SK-N-SH (cell line): Measurements from ENCODE around the gene CCDC127. TPM values are rescaled to one million over a fixed set of nuclear protein-coding genes. Genes with fewer than 3 reads are reported as not detected.

ENCODE experiments used
- CTCF ChIA-PET: fragments of 300-600, 350-600 bp; formaldehyde crosslinking; extraction: SDS; loops from one replicate; lab custom pipeline; 2021; lab: Yijun Ruan, JAX
- POLR2A ChIA-PET: fragments of 350-600 bp; sonication (Branson Sonifier 250); formaldehyde crosslinking; extraction: SDS; loops from one replicate; lab custom pipeline; 2020; ENCODE audit warnings: antibody characterized with exemption, inconsistent platforms; lab: Yijun Ruan, JAX
- DNase-seq: peaks from one replicate; pipeline ENCODE4 v3.0.0; 2012
- H2AFZ ChIP-seq: fragments of 200-600 bp; sonication (generic); 2 replicates; pipeline ENCODE4 v1.8.1; 2016; ENCODE audit warnings: antibody characterized with exemption, mild to moderate bottlenecking, low read depth
- H3F3A ChIP-seq: fragments of 200-600 bp; sonication (generic); replicated peaks from 2 replicates; pipeline ENCODE3; 2016; ENCODE audit warnings: antibody characterized with exemption, mild to moderate bottlenecking; ENCODE audit not compliant: insufficient read depth
- H3K27ac ChIP-seq, 2 experiments: fragments of 200-500 bp in 1 of 2; fragments of 200-600 bp in 1 of 2; sonication (Bioruptor generic) in 1 of 2; sonication (generic), shearing (Covaris generic) in 1 of 2; 2 replicates each; pipeline versions ENCODE4 v1.5.1 to v1.6.1; 2014 to 2016; ENCODE audit warnings: low read depth in 2 of 2, inconsistent platforms in 1 of 2, low read length in 1 of 2, mild to moderate bottlenecking in 1 of 2, mixed read lengths in 1 of 2
- H3K27me3 ChIP-seq: fragments of 200-600 bp; sonication (generic), shearing (Covaris generic); 2 replicates; pipeline ENCODE4 v1.6.1; 2016; ENCODE audit warnings: mixed run types; ENCODE audit not compliant: insufficient read depth
- H3K36me3 ChIP-seq, 2 experiments: fragments of 200-500 bp in 1 of 2; fragments of 200-600 bp in 1 of 2; sonication (Bioruptor generic) in 1 of 2; sonication (generic) in 1 of 2; replicated peaks in 1 of 2; 2 replicates each; pipeline versions ENCODE3 to v1.5.1; 2014 to 2016; ENCODE audit warnings: low read length in 1 of 2, mild to moderate bottlenecking in 1 of 2; ENCODE audit not compliant: insufficient read depth in 2 of 2, control insufficient read depth in 1 of 2
- H3K4me1 ChIP-seq, 2 experiments: fragments of 200-500 bp in 1 of 2; fragments of 200-600 bp in 1 of 2; sonication (Bioruptor generic) in 1 of 2; sonication (generic), shearing (Covaris generic) in 1 of 2; 2 replicates each; pipeline versions ENCODE4 v1.5.1 to v1.6.1; 2014 to 2016; ENCODE audit warnings: low read depth in 1 of 2, low read length in 1 of 2, mixed run types in 1 of 2; ENCODE audit not compliant: insufficient read depth in 2 of 2, control insufficient read depth in 1 of 2
- H3K4me2 ChIP-seq: fragments of 200-600 bp; sonication (generic), shearing (Covaris generic); 2 replicates; pipeline ENCODE4 v1.6.1; 2017; ENCODE audit warnings: mixed run types
- H3K4me3 ChIP-seq, 2 experiments: fragments of 200-500 bp in 1 of 2; fragments of 200-600 bp in 1 of 2; sonication (Bioruptor generic) in 1 of 2; sonication (generic), shearing (Covaris generic) in 1 of 2; 2 replicates each; pipeline versions ENCODE4 v1.5.1 to v1.8.1; 2014 to 2016; ENCODE audit warnings: low read depth in 2 of 2, inconsistent platforms in 1 of 2, low read length in 1 of 2, mild to moderate bottlenecking in 1 of 2, mixed read lengths in 1 of 2, moderate library complexity in 1 of 2
- H3K79me2 ChIP-seq: fragments of 200-600 bp; sonication (generic); 2 replicates; pipeline ENCODE4 v1.8.1; 2017; ENCODE audit warnings: mild to moderate bottlenecking; ENCODE audit not compliant: insufficient read depth
- H3K9ac ChIP-seq: fragments of 200-600 bp; sonication (generic); 2 replicates; pipeline ENCODE4 v1.6.1; 2017; ENCODE audit warnings: mixed run types
- H3K9me2 ChIP-seq: fragments of 200-600 bp; sonication (generic); 2 replicates; pipeline ENCODE4 v1.6.1; 2017; ENCODE audit warnings: mixed run types
- H3K9me3 ChIP-seq: fragments of 200-600 bp; sonication (generic); 2 replicates; pipeline ENCODE4 v1.6.1; 2017; ENCODE audit warnings: mixed run types, mild to moderate bottlenecking, moderate library complexity
- H4K20me1 ChIP-seq: fragments of 200-600 bp; sonication (generic); 2 replicates; pipeline ENCODE4 v1.6.1; 2017; ENCODE audit warnings: mild to moderate bottlenecking, mixed run types; ENCODE audit not compliant: insufficient read depth
- ELF1 ChIP-seq: IDR thresholded peaks from 2 replicates; pipeline ENCODE4 v1.4.0; 2012
- FOSL2 ChIP-seq: IDR thresholded peaks from 2 replicates; pipeline ENCODE4 v1.4.0; 2012; ENCODE audit warnings: low read depth, mild to moderate bottlenecking, moderate library complexity, borderline replicate concordance
- GABPA ChIP-seq: IDR thresholded peaks from 2 replicates; pipeline ENCODE4 v1.4.0; 2012; ENCODE audit warnings: low read depth, mild to moderate bottlenecking
- GATA2 ChIP-seq: sonication (generic); formaldehyde crosslinking; IDR thresholded peaks from 2 replicates; pipeline ENCODE4 v1.5.0; 2020; ENCODE audit warnings: mild to moderate bottlenecking, missing genetic modification reagents
- MEF2A ChIP-seq: IDR thresholded peaks from 2 replicates; pipeline ENCODE4 v1.4.0; 2012; ENCODE audit warnings: low read depth, borderline replicate concordance
- NFIC ChIP-seq: IDR thresholded peaks from 2 replicates; pipeline ENCODE4 v1.4.0; 2012; ENCODE audit warnings: borderline replicate concordance
- NRF1 ChIP-seq: IDR thresholded peaks from 2 replicates; pipeline ENCODE4 v1.6.1; 2012; ENCODE audit warnings: low read depth, mild to moderate bottlenecking, low read length
- POLR2AphosphoS5 ChIP-seq: IDR thresholded peaks from 2 replicates; pipeline ENCODE4 v1.6.1; 2012; ENCODE audit warnings: low read depth, low read length
- RCOR1 ChIP-seq: fragments of 150-350 bp; IDR thresholded peaks from 2 replicates; pipeline ENCODE4 v1.6.1; 2017; ENCODE audit warnings: antibody characterized with exemption, low read length
- RFX5 ChIP-seq: IDR thresholded peaks from 2 replicates; pipeline ENCODE4 v1.6.1; 2012; ENCODE audit warnings: mild to moderate bottlenecking, improper control_type of control experiment, low read length
- SMC3 ChIP-seq: IDR thresholded peaks from 2 replicates; pipeline ENCODE4 v1.6.1; 2012; ENCODE audit warnings: low read depth, low read length, improper control_type of control experiment
- TAF1 ChIP-seq: IDR thresholded peaks from 2 replicates; pipeline ENCODE4 v1.6.1; 2012; ENCODE audit warnings: low read depth, mild to moderate bottlenecking, low read length, moderate library complexity, borderline replicate concordance
- YY1 ChIP-seq: IDR thresholded peaks from 2 replicates; pipeline ENCODE4 v1.4.0; 2012; ENCODE audit warnings: low read depth, mild to moderate bottlenecking
- WGBS: methylation state at CpG from one replicate; pipeline ENCODE4 v1.1.6; 2017; ENCODE audit warnings: low lambda C conversion rate; 5-methylcytosine and 5-hydroxymethylcytosine counted together
- polyA plus RNA-seq, 3 experiments: library from polyadenylated mRNA; depleted of rRNA; stranded (reverse); fragments of >200 nt; gene quantifications; 2 replicates each; pipeline ENCODE4 v1.2.3, GENCODE V29; 2012
- TF ChIP-seq, protein P1 (sequence below): IDR thresholded peaks from 2 replicates; pipeline ENCODE4; 2012
- TF ChIP-seq, protein P2 (sequence below): fragments of 150-350 bp; IDR thresholded peaks from 2 replicates; pipeline ENCODE4 v1.6.1; 2017; ENCODE audit warnings: antibody characterized with exemption, low read length, low read depth, borderline replicate concordance
- TF ChIP-seq, protein P3 (sequence below): IDR thresholded peaks from 2 replicates; pipeline ENCODE4 v1.4.0; 2012; ENCODE audit warnings: low read depth, borderline replicate concordance

The CCDC127 gene
- polyA plus RNA-seq, 1 of the 3 experiments (the other 2 are of a cell fraction) = 3.9 TPM

DNA sequence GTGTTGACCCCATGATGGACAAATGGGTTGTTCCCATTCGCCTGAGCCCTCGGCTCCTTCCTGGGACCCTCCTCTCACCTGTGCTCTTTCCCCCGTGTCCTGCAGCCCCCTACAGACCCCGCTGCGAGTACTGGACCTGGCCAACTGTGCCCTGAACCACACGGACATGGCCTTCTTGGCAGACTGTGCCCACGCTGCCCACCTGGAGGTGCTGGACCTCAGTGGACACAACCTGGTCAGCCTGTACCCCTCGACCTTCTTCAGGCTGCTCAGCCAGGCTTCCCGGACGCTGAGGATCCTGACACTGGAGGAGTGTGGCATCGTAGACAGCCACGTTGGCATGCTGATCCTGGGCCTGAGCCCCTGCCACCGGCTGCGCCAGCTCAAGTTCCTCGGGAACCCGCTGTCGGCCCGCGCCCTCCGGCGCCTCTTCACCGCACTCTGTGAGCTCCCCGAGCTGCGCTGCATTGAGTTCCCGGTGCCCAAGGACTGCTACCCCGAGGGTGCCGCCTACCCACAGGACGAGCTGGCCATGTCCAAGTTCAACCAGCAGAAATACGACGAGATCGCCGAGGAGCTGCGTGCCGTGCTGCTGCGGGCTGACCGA is 23.2 kb downstream of the CCDC127 start (continued):
- TF ChIP-seq GABPA (no peak), YY1 (no peak), SMC3 (no peak), RCOR1 (no peak)
- TF ChIP-seq, protein P1, sequence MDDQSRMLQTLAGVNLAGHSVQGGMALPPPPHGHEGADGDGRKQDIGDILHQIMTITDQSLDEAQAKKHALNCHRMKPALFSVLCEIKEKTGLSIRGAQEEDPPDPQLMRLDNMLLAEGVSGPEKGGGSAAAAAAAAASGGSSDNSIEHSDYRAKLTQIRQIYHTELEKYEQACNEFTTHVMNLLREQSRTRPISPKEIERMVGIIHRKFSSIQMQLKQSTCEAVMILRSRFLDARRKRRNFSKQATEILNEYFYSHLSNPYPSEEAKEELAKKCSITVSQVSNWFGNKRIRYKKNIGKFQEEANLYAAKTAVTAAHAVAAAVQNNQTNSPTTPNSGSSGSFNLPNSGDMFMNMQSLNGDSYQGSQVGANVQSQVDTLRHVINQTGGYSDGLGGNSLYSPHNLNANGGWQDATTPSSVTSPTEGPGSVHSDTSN = no peak

DNA sequence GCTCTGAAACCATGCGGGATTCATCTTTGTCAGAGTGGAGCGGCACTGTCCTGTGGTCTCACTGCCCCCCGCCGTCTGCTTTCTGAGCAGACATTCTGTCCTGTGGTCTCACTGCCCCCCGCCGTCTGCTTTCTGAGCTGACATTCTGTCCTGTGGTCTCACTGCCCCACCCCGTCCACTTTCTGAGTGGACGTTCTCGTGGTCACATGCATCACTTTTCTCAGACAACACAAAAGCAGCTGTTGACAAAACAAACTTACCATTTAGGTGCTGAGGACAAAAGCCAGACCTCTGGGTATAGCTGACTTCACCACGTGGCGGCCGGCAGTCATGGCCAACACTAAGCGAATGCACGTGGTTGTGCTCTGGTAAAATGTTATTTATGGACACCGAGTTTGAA is 23.9 kb downstream of the CCDC127 start:
- Histone ChIP-seq H3K27ac (no peak overlapping the region), H3K9me2 (no peaks in the 10 kb centered on the region), H3K4me1 (no peaks in the 10 kb centered on the region; a peak in 1 of 4 replicates), H3K79me2 (no peaks in the 10 kb centered on the region), H3K4me2 (no peak overlapping the region), H3K36me3 (peaks cover 0 to 3% of the 10 kb centered on the region in 2 experiments), H4K20me1 (no peaks in the 10 kb centered on the region), H3K9me3 (no peaks in the 10 kb centered on the region), H3F3A (no peaks in the 10 kb centered on the region), H3K4me3 (no peak overlapping the region), H3K9ac (no peak overlapping the region), H2AFZ (no peak overlapping the region), H3K27me3 (no peaks in the 10 kb centered on the region)
- TF ChIP-seq, protein P2, sequence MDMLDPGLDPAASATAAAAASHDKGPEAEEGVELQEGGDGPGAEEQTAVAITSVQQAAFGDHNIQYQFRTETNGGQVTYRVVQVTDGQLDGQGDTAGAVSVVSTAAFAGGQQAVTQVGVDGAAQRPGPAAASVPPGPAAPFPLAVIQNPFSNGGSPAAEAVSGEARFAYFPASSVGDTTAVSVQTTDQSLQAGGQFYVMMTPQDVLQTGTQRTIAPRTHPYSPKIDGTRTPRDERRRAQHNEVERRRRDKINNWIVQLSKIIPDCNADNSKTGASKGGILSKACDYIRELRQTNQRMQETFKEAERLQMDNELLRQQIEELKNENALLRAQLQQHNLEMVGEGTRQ = no peak
- TF ChIP-seq NRF1 (no peak), TAF1 (no peak), POLR2AphosphoS5 (no peak), MEF2A (no peak), GATA2 (no peak), NFIC (no peak), ELF1 (no peak), FOSL2 (no peak), GABPA (no peak), RFX5 (no peak), SMC3 (no peak)
- TF ChIP-seq, protein P3, sequence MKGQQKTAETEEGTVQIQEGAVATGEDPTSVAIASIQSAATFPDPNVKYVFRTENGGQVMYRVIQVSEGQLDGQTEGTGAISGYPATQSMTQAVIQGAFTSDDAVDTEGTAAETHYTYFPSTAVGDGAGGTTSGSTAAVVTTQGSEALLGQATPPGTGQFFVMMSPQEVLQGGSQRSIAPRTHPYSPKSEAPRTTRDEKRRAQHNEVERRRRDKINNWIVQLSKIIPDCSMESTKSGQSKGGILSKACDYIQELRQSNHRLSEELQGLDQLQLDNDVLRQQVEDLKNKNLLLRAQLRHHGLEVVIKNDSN = no peak
- WGBS = 85% methylated on average over 13 of the region's 15 CpGs
- no peak for DNase-seq
- CTCF ChIA-PET = interaction anchor here (0.9 to 1.3 kb wide), 5 partner anchors 25 to 237 kb away, joined by 3 to 4 read pairs (median 3); partner anchors contain the start of gene AHRR
- POLR2A ChIA-PET = no interaction called here
